ENCODE measurements around the gene RPL10.

GRCh38 chrX:154349979-154350378 lies 48.2 kb upstream of the RPL10 start:
- TF ChIP-seq CTCF (conservative IDR thresholded peaks at IDR 0.05; ENCODE audit: low read depth, low read length) = no peak
- no peak for TF ChIP-seq EZH2 (IDR thresholded peaks at IDR 0.05; ENCODE audit: borderline replicate concordance, low read depth, low read length, poor library complexity, severe bottlenecking)

Measured in A673 (cell line).